IPS-18c (cell line): ENCODE results near the gene TP63.
"Not testable (repeated sequence)": the region's sequence is repeated elsewhere in the genome, so short reads cannot be mapped to it uniquely, and the experiment has no call there.

Experiments used
- H3K4me3 ChIP-seq: 2 replicates; pipeline ENCODE4 v1.7.0; 2013; ENCODE audit warnings: low read depth, mild to moderate bottlenecking, low read length, moderate library complexity; ENCODE audit not compliant: insufficient read depth
- H3K9me3 ChIP-seq: one replicate; pipeline ENCODE4 v1.6.1; 2013; ENCODE audit warnings: mild to moderate bottlenecking, low read length, moderate library complexity; ENCODE audit not compliant: control insufficient read depth, insufficient read depth

The TP63 gene

DNA sequence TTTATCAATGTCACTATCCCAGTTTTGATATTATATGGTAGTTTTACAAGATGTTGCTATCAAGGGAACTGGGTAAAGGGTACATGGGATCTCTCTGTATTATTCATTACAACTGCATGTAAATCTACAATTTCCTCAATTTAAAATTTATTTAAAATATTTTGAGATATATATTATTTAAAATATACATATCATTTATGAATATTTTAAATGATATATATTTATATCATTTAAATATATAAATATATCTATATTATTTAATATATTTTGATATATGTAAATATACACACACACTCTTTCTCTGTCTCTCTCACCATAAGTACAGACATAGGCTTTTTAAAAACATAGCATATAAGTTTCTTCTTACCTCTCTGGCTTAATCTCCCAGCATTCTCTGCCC, 104.7 kb downstream of the TP63 start:
- no peak overlapping the region for H3K4me3 ChIP-seq
- no peaks in the 10 kb centered on the region for H3K9me3 ChIP-seq

DNA sequence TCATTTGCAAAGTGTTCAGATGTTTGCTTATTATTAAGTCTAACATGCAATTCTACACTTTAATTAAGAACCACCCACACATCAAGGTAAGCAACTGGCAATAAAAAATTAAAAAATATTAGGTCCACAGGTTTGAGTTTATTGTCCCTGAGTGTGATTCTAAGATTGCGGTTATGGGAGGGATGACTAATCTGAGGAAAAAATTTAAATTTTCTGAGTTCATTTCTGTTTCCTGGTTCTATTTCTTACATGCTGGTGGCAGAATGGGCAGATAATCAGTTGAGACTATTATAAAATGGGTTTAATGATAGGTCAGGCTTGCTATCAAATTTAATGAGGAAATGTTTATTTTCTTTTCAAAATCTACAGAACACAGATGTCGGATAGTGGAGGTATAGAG, 105.9 kb downstream of the TP63 start:
- Histone ChIP-seq H3K4me3 (no peak overlapping the region), H3K9me3 (no peaks in the 10 kb centered on the region)

DNA sequence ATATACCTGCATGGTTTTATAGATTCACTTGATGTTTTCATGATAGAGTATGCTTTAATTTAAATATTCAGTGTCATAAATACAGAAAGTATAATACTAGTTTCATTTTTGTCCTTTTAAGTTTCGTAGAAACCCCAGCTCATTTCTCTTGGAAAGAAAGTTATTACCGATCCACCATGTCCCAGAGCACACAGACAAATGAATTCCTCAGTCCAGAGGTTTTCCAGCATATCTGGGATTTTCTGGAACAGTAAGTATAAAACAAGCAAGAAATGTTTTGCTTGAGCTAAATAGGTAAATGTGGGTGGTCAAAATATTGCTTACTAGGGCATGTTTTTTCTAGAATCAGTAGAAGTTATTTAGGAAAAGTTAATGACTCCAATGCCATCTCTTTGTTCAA, 106.4 kb downstream of the TP63 start:
- H3K9me3 ChIP-seq, result no peaks in the 10 kb centered on the region
- no peak overlapping the region for H3K4me3 ChIP-seq

DNA sequence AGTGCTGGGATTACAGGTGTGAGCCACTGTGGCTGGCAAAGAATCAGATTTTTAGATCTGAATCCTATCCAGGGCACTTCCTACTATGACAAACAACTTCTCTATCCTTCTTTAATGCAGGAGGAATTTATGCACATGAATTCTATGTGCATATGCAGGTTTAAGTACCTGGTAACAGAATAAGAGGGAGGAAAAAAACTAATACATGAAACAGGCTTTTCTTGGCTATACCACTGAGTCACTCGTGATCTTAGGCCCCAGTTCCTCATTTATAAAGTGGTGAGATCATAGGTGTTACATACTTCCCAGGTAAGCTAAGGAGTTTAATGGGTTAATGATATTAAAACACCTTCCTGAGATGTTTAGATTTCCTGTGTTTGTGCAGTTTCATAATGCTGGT, 108.2 kb downstream of the TP63 start:
- Histone ChIP-seq H3K9me3 (no peaks in the 10 kb centered on the region), H3K4me3 (no peak overlapping the region)

DNA sequence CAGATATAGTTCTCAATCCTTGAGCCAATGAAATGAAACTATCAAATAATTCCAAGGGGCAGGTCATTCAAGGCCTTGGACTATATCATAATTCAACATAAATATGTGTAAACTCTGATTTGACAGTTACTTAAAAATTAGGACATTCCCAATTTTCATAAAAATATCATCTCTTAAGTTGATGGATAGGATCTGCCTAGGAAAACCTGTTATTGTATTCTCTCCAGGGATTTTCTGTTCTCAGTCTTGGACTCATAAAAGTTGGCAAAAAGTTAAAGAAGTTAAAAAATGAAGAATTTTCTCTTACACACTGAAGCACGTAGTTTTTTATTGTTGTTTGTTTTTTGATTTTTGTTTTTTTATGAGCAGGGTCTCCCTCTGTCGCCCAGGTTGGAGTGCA, 109.0 kb downstream of the TP63 start:
- no peaks in the 10 kb centered on the region for H3K9me3 ChIP-seq
- no peak overlapping the region for H3K4me3 ChIP-seq

DNA sequence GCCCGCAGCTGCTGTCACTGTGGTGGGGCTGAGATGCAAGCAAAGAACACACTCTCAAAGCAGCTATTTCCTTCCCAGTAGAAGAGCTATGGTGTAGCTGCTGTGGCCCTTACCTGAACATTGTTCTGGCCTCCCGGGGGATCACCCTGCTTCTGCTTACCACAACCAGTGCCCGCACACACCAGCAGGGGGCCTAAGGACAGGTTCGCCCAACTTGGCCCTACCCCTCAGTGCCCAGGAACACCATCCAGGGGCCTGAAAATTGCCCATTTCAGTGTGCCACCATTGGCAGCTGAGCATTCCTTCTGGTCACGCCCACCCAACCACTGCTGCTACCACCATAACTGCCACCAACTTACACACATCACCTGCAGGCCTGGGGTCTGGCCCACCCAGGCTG, 113.0 kb downstream of the TP63 start:
- Histone ChIP-seq H3K4me3 (no peak overlapping the region; the same call in 1 of the 2 replicates), H3K9me3 (no peaks in the 10 kb centered on the region)

DNA sequence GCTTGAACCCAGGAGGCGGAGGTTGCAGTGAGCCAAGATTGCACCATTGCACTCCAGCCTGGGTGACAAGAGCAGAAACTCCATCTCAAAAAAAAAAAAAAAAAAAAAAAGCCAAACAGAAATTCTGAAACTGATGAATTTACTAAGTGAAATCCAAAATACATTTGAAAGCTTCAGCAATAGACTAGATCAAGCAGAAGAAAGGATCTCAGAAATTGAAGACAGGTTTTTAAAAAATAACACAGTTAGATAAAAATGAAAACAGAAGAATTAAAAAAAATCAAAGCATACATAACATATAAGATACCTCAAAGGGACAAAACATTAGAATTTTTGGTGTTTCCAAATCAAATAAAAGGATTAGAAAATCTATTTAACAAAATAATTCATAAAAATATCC, 114.4 kb downstream of the TP63 start:
- Histone ChIP-seq H3K4me3 (no peak overlapping the region), H3K9me3 (no peaks in the 10 kb centered on the region)

DNA sequence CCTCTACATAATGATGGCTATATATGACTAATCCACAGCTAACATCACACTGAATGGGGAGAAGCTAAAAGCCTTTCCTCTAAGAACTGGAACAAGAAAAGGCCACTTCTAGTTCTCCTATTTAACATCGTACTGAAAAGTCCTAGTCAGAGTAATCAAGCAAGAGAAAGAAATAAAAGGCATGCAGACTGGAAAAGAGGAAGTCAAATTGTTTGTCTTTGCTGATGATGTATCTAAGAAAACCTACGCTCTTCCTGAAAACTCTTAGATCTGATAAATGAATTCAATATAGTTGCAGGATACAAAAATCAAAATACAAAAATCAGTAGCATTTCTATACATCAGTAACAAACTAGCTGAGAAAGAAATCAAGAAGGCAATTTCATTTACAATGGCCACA, 116.9 kb downstream of the TP63 start:
- no peak overlapping the region for H3K4me3 ChIP-seq

DNA sequence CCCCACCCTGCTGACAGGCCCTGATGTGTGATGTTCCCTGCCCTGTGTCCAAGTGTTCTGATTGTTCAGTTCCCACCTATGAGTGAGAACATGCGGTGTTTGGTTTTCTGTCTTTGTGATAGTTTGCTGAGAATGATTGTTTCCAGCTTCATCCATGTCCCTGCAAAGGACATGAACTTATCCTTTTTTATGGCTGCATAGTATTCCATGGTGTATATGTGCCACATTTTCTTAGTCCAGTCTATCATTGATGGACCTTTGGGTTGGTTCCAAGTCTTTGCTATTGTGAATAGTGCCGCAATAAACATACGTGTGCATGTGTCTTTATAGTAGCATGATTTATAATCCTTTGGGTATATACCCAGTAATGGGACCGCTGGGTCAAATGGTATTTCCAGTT, 119.8 kb downstream of the TP63 start:
- not testable (repeated sequence) for H3K4me3 ChIP-seq, H3K9me3 ChIP-seq

More for the DNA sequence above, 116.9 kb downstream of the TP63 start:
- H3K9me3 ChIP-seq, result no peaks in the 10 kb centered on the region

DNA sequence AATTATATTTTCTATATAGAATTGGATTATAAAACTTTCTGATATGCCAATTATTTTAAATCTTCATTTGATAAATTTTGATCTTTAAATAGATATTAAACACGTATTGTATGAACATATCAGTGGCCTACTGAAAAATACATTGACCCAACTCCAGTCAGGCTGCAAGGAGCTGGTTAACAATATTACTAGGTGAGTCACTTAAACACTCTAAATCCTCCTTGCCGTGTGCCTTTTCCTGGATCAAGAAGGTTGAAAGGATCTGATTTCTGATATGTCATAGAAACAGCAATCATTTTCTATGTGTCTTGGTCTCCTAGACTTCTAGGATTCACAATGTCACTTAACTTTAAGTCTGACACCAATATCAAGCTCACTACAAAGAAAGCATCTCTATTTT, 123.2 kb downstream of the TP63 start:
- Histone ChIP-seq H3K4me3 (no peak overlapping the region), H3K9me3 (no peaks in the 10 kb centered on the region)

DNA sequence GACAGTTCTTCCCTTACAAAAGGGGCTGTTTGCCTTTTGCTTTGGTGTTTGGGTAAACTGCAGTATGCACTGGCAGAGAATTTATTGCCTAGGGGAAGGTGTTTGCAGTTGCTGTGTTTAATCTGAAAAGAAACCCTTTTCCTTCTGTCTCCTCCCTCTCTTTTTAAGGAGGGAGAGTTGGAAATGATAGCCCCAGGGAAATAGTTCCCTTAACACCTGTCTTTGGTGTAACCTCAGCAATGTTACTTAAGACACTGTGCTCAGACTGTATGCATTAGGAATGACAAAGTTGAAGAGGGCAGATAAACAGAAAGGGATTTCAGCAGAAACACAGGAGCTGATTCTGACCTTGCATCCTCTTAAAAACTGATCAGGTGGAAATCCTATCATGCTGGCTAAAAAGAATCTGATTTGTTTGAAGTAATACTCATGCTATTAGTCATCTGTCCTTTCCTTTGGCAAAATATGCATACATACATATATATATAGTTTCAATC, 125.4 kb downstream of the TP63 start:
- peaks cover 5% of the 10 kb centered on the region for H3K9me3 ChIP-seq
- no peak overlapping the region for H3K4me3 ChIP-seq

DNA sequence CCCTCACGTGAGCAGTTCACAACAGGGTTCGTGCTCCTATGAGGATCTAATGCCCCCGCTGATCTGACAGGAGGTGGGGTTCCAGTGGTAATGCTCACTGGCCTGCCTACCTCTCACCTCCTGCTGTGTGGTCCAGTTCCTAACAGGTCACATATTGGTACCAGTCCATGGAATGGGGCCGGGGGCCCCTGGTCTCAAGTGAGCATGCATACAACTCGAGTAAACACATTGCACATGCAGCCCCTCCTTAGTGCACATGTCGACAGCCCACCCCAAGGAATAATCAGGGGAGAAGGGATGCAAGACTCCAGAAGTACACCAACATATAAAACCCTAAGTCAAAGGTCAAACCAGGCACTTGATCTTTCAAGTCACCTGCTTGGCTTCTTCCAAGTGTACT, 127.0 kb downstream of the TP63 start:
- H3K4me3 ChIP-seq, result no peak overlapping the region
- H3K9me3 ChIP-seq, result peaks cover 5% of the 10 kb centered on the region

DNA sequence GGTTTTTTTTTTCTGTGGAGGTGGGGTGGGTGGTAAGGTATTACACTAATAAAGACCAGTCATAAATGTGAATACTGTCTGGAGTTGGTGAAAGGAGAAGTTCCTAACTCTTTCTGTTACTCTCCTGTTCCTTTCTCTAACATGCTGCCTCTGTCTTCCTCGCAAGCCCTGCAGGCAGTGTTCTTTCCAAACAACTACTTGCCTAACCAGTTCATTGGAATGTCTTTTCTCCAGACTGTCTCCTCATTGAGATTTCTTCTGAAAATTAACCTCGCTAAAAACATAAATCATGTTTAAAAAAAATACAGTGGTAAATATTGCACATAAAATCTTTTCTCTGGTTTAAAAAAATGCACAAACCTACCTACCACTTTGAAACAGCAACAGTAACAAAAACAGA, 135.2 kb downstream of the TP63 start:
- H3K9me3 ChIP-seq, result no peaks in the 10 kb centered on the region
- H3K4me3 ChIP-seq, result no peak overlapping the region

DNA sequence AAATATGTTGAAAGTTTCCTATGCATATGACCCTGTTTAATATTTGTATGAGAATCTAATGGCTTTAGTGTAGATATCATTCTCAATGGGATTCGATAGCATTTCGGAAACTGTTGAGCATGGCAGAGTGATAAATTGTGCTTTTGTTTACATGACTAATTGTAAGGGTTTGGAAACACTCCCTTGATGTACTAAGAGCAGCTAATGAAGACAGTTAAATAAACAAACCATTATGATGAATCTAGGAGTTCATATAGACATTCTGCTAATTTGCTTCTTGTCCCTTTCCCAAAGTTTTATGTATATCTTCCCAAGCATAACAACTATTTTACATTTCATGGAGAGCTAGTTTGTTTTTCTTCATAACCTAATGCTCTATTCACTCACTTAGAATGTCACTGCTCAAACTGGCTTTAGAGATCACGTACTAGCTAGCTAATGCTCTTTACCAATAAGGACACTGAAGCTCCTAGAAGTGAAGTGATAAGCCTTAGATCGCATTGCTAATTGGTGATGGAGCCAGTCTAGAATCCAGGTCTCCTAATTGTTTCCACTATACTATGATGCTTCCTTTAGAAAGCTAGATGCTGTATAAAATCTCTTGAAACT, 140.8 kb downstream of the TP63 start:
- Histone ChIP-seq H3K4me3 (no peak overlapping the region), H3K9me3 (no peaks in the 10 kb centered on the region)

DNA sequence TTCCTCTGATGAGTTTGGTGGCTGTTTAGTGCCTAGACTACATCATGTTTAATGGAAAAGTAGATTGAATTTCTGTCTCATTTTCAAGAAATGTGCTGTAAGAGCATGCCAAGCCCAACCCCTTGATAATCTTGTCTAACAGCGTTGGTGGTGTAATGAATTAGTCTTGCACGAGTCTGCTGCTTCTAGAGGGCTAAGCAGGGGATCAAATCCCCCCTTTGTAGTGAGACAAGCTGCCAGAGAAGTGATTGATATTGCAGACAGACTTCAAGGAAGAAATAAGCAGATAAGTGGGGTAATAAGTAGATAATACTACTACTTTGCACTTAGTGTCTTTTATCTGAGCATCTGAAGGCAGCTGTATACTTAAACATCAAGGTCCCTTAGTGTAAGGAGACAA, 141.4 kb downstream of the TP63 start:
- Histone ChIP-seq H3K4me3 (no peak overlapping the region), H3K9me3 (no peaks in the 10 kb centered on the region)

DNA sequence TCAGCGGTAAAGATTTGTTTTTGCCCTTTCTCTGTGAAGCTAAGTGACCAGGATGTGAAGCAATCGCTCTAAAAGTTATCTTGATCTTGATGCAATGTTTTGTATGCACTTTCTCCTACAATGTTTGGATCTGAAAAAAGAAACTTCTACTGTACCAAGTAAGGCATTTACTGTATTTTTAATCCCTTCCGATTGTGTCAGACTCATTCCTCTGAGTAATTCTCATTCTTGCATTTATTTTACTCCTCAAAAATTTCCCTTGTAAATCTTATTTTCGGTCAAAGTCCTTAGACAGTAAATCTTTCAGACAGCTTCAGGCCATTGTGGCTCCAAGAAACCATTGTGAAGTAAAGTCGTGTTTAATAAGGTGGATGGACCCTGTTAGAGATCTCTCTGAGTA, 141.9 kb downstream of the TP63 start:
- Histone ChIP-seq H3K4me3 (no peak overlapping the region), H3K9me3 (no peaks in the 10 kb centered on the region)

DNA sequence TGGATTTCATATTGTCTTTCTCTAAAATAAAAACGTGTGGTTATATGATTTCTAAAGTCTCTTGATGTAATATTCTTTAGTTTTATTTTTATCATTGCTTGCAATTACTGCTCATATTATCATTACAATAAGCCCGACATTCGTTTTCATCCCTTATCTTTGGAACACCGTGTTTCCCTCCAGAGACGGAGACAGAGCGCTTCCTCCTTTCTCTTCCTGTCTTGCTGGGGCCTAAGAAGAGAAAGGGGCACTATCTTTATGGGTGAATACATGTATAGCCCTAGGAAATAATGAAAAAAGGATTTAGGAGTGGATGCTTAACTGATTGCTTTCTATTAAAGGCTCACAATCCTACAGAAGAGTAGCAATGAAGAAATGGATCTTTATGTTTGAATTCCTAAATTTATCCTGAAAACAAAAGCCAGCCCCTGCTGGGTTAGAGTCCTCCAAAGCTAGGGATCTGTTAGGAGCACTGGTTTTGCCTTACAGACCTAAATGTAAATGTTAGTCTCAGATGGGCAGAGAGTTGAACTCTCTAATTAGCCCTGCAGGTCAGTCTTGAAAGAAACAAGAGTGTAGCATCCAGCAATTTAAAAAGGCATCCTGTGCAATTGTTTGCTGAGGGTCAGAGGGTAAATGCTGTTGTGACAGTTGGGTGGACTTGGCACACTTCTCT, 145.1 kb downstream of the TP63 start:
- H3K9me3 ChIP-seq, result no peaks in the 10 kb centered on the region

DNA sequence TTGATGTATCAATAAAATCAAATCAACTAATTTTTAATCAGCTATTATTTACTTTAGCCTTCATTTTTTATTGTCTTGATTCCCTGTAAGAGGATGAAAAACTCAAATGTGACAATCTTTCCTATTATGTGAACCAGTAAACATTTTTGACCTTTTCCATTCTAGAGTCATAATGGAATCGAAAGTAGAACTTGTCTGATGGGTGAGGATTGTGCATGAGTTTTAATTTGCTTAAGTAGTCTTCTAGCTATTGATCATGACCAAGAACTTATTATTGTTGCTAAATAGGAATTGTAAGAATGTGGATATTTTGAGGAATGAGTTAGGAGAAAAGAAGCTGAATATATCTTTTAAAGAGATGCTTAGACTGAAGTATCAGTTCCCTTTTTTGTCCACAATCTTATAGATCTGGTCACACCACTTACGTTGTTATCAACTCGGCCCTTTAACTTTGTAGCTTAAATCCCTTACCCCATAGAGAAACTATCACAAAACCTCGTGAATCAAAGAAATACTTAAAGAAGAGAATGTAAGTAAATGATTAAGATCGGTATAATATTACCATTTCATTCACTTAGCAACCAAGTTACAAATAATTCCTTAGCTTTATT, 147.3 kb downstream of the TP63 start:
- H3K9me3 ChIP-seq, result no peaks in the 10 kb centered on the region

More for the DNA sequence above, 145.1 kb downstream of the TP63 start:
- H3K4me3 ChIP-seq, result no peak overlapping the region

More for the DNA sequence above, 147.3 kb downstream of the TP63 start:
- H3K4me3 ChIP-seq, result no peak overlapping the region
